IMR-90 (cell line): ENCODE measurements around the gene CALN1. TPM values are rescaled to one million over a fixed set of nuclear protein-coding genes. Genes with fewer than 3 reads are reported as not detected.

Experiments
- ATAC-seq: fragments of 200-7000 bp; cut with Tn5 transposase; 2 replicates; pipeline ENCODE4 v1.9.1; 2020; ENCODE audit warnings: low read depth, mild to moderate bottlenecking, moderate library complexity
- BruUV-seq: library from RNA; stranded (reverse); fragments of 400-500 nt; replicated peaks from 2 replicates; lab custom pipeline; 2021; lab: Mats Ljungman, UMichigan
- CTCF ChIA-PET: fragments of 300-600 bp; formaldehyde crosslinking; extraction: SDS; loops from one replicate; lab custom pipeline; 2021; ENCODE audit warnings: antibody characterized with exemption; lab: Yijun Ruan, JAX
- POLR2A ChIA-PET: fragments of 300-600 bp; sonication (Branson Sonifier 250); formaldehyde crosslinking; loops from one replicate; lab custom pipeline; 2022; ENCODE audit warnings: antibody characterized with exemption; ENCODE audit not compliant: unreplicated experiment; lab: Charles Lee
- DNase-seq: peaks from one replicate; pipeline ENCODE4 v3.0.0; 2013
- H2AFZ ChIP-seq: replicated peaks from 2 replicates; pipeline ENCODE3; 2013; ENCODE audit warnings: low read length, mild to moderate bottlenecking; ENCODE audit not compliant: poor library complexity
- H2AK5ac ChIP-seq: 2 replicates; pipeline ENCODE4 v1.6.1; 2013; ENCODE audit warnings: low read depth, low read length, inconsistent platforms
- H2AK9ac ChIP-seq: replicated peaks from 2 replicates; pipeline ENCODE3; 2013; ENCODE audit warnings: mild to moderate bottlenecking, low read depth, low read length, moderate library complexity; ENCODE audit not compliant: poor library complexity
- H2BK120ac ChIP-seq: 2 replicates; pipeline ENCODE4 v1.6.1; 2013; ENCODE audit warnings: low read depth, low read length, inconsistent platforms
- H2BK15ac ChIP-seq: 3 replicates; pipeline ENCODE4 v1.6.1; 2013; ENCODE audit warnings: low read depth, low read length, inconsistent platforms
- H2BK20ac ChIP-seq: 2 replicates; pipeline ENCODE4 v1.6.1; 2013; ENCODE audit warnings: low read depth, mild to moderate bottlenecking, inconsistent platforms, low read length, moderate library complexity
- H2BK5ac ChIP-seq: 2 replicates; pipeline ENCODE4 v1.6.1; 2013; ENCODE audit warnings: mild to moderate bottlenecking, low read depth, low read length, inconsistent platforms; ENCODE audit not compliant: poor library complexity, severe bottlenecking
- H3K14ac ChIP-seq: replicated peaks from 2 replicates; pipeline ENCODE4 v1.6.1; 2013; ENCODE audit warnings: low read depth, low read length, inconsistent platforms
- H3K18ac ChIP-seq: 2 replicates; pipeline ENCODE4 v1.6.1; 2013; ENCODE audit warnings: low read depth, low read length, control low read depth
- H3K23ac ChIP-seq: 2 replicates; pipeline ENCODE4 v1.6.1; 2013; ENCODE audit warnings: low read depth, low read length, inconsistent platforms
- H3K27ac ChIP-seq: 2 replicates; pipeline ENCODE4 v1.5.1; 2013; ENCODE audit warnings: mild to moderate bottlenecking, control low read depth, low read length; ENCODE audit not compliant: insufficient read depth
- H3K27me3 ChIP-seq: 2 replicates; pipeline ENCODE4 v1.6.1; 2013; ENCODE audit warnings: low read length; ENCODE audit not compliant: control insufficient read depth, insufficient read depth
- H3K36me3 ChIP-seq: 2 replicates; pipeline ENCODE4 v1.6.1; 2013; ENCODE audit warnings: low read length, mixed read lengths; ENCODE audit not compliant: control insufficient read depth, insufficient read depth
- H3K4ac ChIP-seq: 2 replicates; pipeline ENCODE4 v1.6.1; 2013; ENCODE audit warnings: low read depth, low read length, inconsistent platforms
- H3K4me1 ChIP-seq: 2 replicates; pipeline ENCODE4 v1.6.1; 2013; ENCODE audit warnings: low read length, mixed read lengths; ENCODE audit not compliant: control insufficient read depth, insufficient read depth
- H3K4me2 ChIP-seq: 2 replicates; pipeline ENCODE4 v1.6.1; 2013; ENCODE audit warnings: low read depth, mild to moderate bottlenecking, control low read depth, low read length, moderate library complexity
- H3K4me3 ChIP-seq: 2 replicates; pipeline ENCODE4 v1.5.1; 2013; ENCODE audit warnings: low read depth, mild to moderate bottlenecking, control low read depth, low read length, moderate library complexity; ENCODE audit not compliant: insufficient read depth
- H3K56ac ChIP-seq: 2 replicates; pipeline ENCODE4 v1.6.1; 2013; ENCODE audit warnings: low read length, inconsistent platforms; ENCODE audit not compliant: insufficient read depth; ENCODE audit errors: extremely low read depth
- H3K79me1 ChIP-seq, 2 experiments: 2 replicates each; pipeline ENCODE4 v1.6.1; 2013; ENCODE audit warnings: low read length in 2 of 2, inconsistent platforms in 1 of 2, low read depth in 1 of 2
- H3K9ac ChIP-seq: 2 replicates; pipeline ENCODE4 v1.6.1; 2013; ENCODE audit warnings: low read depth, low read length, control low read depth
- H3K9me1 ChIP-seq: 2 replicates; pipeline ENCODE4 v1.6.1; 2013; ENCODE audit warnings: low read length, inconsistent platforms; ENCODE audit not compliant: insufficient read depth
- H3K9me3 ChIP-seq: 2 replicates; pipeline ENCODE4 v1.6.1; 2013; ENCODE audit warnings: low read length; ENCODE audit not compliant: control insufficient read depth, insufficient read depth
- H4K20me1 ChIP-seq: 2 replicates; pipeline ENCODE4 v1.6.1; 2013; ENCODE audit warnings: low read length, inconsistent platforms; ENCODE audit not compliant: insufficient read depth
- H4K5ac ChIP-seq: 2 replicates; pipeline ENCODE4 v1.6.1; 2013; ENCODE audit warnings: mild to moderate bottlenecking, low read depth, low read length, control low read depth
- H4K8ac ChIP-seq, 2 experiments: 2 replicates each; pipeline ENCODE4 v1.6.1; 2013; ENCODE audit warnings: low read depth in 2 of 2, low read length in 2 of 2, control low read depth in 1 of 2, inconsistent platforms in 1 of 2
- H4K91ac ChIP-seq: 2 replicates; pipeline ENCODE4 v1.6.1; 2013; ENCODE audit warnings: low read depth, low read length, inconsistent platforms; ENCODE audit not compliant: insufficient read depth
- MAZ ChIP-seq: IDR thresholded peaks from 2 replicates; pipeline ENCODE4 v1.6.1; 2012; ENCODE audit warnings: low read depth, mild to moderate bottlenecking, low read length, improper control_type of control experiment, moderate library complexity, borderline replicate concordance
- MXI1 ChIP-seq: IDR thresholded peaks from 2 replicates; pipeline ENCODE4 v1.6.1; 2012; ENCODE audit warnings: low read depth, mild to moderate bottlenecking, low read length, moderate library complexity, borderline replicate concordance
- NFE2L2 ChIP-seq: fragments of 150-350 bp; IDR thresholded peaks from 2 replicates; pipeline ENCODE4 v1.6.1; 2016; ENCODE audit warnings: low read depth, mild to moderate bottlenecking, low read length
- POLR2A ChIP-seq: IDR thresholded peaks from 2 replicates; pipeline ENCODE4 v1.6.1; 2012; ENCODE audit warnings: mild to moderate bottlenecking, low read depth, low read length
- RAD21 ChIP-seq: IDR thresholded peaks from 2 replicates; pipeline ENCODE4 v1.6.1; 2012; ENCODE audit warnings: low read length, improper control_type of control experiment
- SMC3 ChIP-seq: fragments of 150-350 bp; IDR thresholded peaks from 2 replicates; pipeline ENCODE4 v1.6.1; 2016; ENCODE audit warnings: low read depth, mild to moderate bottlenecking, antibody characterized with exemption, low read length, moderate library complexity
- WGBS, 2 experiments: methylation state at CpG; one replicate each; pipeline versions ENCODE4 v1.1.5 to v1.1.7; 2013; ENCODE audit warnings: missing lambda C conversion rate in 2 of 2; ENCODE audit not compliant: insufficient read length in 1 of 2; ENCODE audit errors: extremely low coverage in 2 of 2; 5-methylcytosine and 5-hydroxymethylcytosine counted together
- dilution Hi-C: fragments of 300-500 bp; cut with HindIII; formaldehyde crosslinking; loops from one replicate; pipeline ENCODE4 v1.14.3; 2018; ENCODE audit warnings: low sequenced_read_pairs; ENCODE audit not compliant: unreplicated experiment
- in situ Hi-C: fragments of 300-500 bp; cut with MboI; formaldehyde crosslinking; loops from 3 replicates; pipeline ENCODE4 v1.14.3; 2019; ENCODE audit warnings: low sequenced_read_pairs, inconsistent platforms, mixed read lengths
- intact Hi-C: fragments of 100-400 bp; cut with micrococcal nuclease; formaldehyde crosslinking; loops from 2 replicates; pipeline ENCODE4 v1.10.0; 2022
- polyA plus RNA-seq, 3 experiments: library from polyadenylated mRNA; depleted of rRNA; stranded (reverse); fragments of >200 nt; gene quantifications; 2 replicates each; pipeline ENCODE4 v1.2.3, GENCODE V29; 2012; ENCODE audit warnings: low replicate concordance in 1 of 3
- total RNA-seq: library from RNA; depleted of rRNA; stranded (reverse); fragments of >200 nt; gene quantifications from 2 replicates; pipeline ENCODE4 v1.2.3, GENCODE V29; 2012

CALN1 gene
- total and polyA plus RNA-seq, 2 of the 4 experiments (the other 2 are of a cell fraction), result not detected

GRCh38 chr7:72230281-72230680, 181.9 kb downstream of the CALN1 start:
- BruUV-seq, result no TSS peak
- no peak overlapping the region for H4K91ac ChIP-seq
- ATAC-seq (no peak), DNase-seq (no peak)
- H3K4me1 ChIP-seq, result no peaks in the 10 kb centered on the region
- H4K5ac ChIP-seq, result no peak overlapping the region
- H3K36me3 ChIP-seq, result no peaks in the 10 kb centered on the region
- intact Hi-C loops, result no loop called here
- no peak overlapping the region for H2AK9ac ChIP-seq
- ChIA-PET POLR2A (no interaction called here), CTCF (no interaction called here)
- H2AK5ac ChIP-seq, result no peak overlapping the region
- H3K23ac ChIP-seq, result no peak overlapping the region
- no peak overlapping the region for H3K4me2 ChIP-seq
- peaks cover 19% of the 10 kb centered on the region for H3K9me3 ChIP-seq
- no CpG with 5 or more reads among the region's 4 CpGs for WGBS, 2 experiments
- H3K27me3 ChIP-seq, result no peaks in the 10 kb centered on the region
- no peak overlapping the region for H3K27ac ChIP-seq
- no peak overlapping the region for H2BK5ac ChIP-seq
- no peak overlapping the region for H3K14ac ChIP-seq
- no peak for TF ChIP-seq POLR2A
- no peak for TF ChIP-seq MXI1
- no peak for TF ChIP-seq RAD21
- no peak for TF ChIP-seq SMC3
- TF ChIP-seq NFE2L2, result no peak
- TF ChIP-seq MAZ, result no peak
- in situ Hi-C loops, result no loop called here
- no peak overlapping the region for H2BK120ac ChIP-seq
- no peaks in the 10 kb centered on the region for H3K79me1 ChIP-seq
- H3K9ac ChIP-seq, result no peak overlapping the region
- no peaks in the 10 kb centered on the region for H4K20me1 ChIP-seq
- H3K4me3 ChIP-seq, result no peak overlapping the region
- H2AFZ ChIP-seq, result no peak overlapping the region
- H2BK20ac ChIP-seq, result no peak overlapping the region
- H4K8ac ChIP-seq, result no peak overlapping the region
- dilution Hi-C loops, result no loop called here
- H3K9me1 ChIP-seq, result no peaks in the 10 kb centered on the region
- no peak overlapping the region for H2BK15ac ChIP-seq
- H3K56ac ChIP-seq, result no peak overlapping the region
- H3K18ac ChIP-seq, result no peak overlapping the region
- no peak overlapping the region for H3K4ac ChIP-seq
